ENCODE measurements around the gene CPNE6.

The CPNE6 gene

DNA sequence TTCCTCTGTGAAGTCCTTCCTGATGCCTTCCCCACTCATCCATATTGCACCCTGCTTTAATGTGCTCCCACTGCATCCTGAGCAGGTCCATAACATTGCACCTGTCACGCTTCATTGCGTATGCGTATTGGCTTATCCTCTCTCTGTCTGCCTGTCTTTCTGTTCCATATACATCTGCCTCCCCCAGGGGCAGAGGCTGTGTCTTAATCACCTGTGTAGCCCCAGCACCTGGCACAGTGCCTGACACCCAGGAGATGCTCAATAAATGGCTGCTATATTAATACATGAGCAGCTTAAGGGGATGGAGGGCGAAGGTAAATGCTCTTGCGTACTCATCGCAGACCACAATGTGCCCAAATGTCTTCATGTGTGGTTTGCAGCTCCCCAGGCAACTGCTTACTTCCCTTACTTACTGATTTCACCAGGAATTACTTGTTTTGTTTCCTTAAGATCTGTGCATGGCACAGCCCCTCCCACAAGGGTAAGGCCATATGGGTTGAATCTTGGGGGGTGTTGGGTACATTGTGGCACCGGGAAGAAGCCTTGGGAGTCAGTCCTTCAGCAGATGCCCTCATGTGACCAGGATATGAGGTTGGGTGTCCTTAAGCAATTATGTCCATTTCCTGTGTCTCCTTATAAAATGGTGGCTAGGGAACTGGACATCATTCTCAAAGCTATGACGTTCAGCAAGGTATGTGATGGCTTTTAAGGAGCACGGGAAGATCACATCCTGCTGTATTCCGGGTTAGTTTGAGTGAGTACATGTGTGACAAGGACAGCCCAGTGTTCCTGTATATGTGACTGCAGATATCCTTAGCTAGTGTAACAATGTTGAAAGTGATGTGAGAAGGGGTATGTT, 848 bp upstream of the CPNE6 start:
- Histone ChIP-seq H3K4me1 (ENCODE audit: control insufficient read depth, insufficient read depth, low read length) (peaks cover 16% of the 10 kb centered on the region), H3K27ac (ENCODE audit: low read length) (no peak overlapping the region)

DNA sequence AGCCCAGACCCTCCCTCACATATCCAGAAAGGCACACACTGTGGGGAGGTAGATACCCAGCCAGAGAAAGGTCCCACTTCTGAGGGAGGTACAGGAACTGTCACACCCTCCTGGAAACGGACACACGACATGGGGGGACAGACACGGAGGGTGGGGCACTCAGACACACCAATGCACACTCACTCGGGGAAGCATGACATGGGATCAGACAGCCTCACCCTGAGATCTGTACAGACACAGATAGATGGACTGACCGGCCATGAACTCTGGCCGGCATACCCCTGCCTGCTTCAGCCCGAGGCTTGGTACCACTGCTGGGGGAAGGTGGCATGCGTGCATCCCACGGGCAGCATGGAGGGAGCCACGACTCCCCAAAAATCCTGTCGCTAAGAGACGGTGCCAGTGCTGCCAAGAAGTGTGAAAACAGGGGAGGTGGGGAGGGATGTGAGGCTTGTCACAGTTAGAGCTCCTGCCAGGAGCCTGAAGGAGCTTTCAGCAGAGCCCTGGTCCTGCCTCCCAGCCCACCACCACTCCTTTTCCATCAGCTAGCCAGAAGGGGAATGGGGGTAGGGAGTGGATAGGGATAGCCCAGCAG, 571 bp downstream of the CPNE6 start:
- H3K36me3 ChIP-seq (ENCODE audit: control insufficient read depth in 2 of 2, insufficient read depth in 2 of 2, low read length in 2 of 2) = no peaks in the 10 kb centered on the region
- H3K27me3 ChIP-seq (ENCODE audit: control insufficient read depth in 1 of 2, insufficient read depth in 2 of 2, low read length in 2 of 2) = peaks cover 0 to 2% of the 10 kb centered on the region in 2 donors
- peaks cover 16% of the 10 kb centered on the region for H3K4me1 ChIP-seq (ENCODE audit: control insufficient read depth, insufficient read depth, low read length)
- H3K9ac ChIP-seq (ENCODE audit: low read length in 2 of 2) = no peak overlapping the region
- no peaks in the 10 kb centered on the region for H3K9me3 ChIP-seq (ENCODE audit: control insufficient read depth in 2 of 2, low read length in 2 of 2)
- peak overlapping the region in 1 of 2 donors; percentile 47 for H3K4me3 ChIP-seq (ENCODE audit: low read length in 2 of 2)
- H3K27ac ChIP-seq (ENCODE audit: low read length) = no peak overlapping the region

More for the DNA sequence above, 848 bp upstream of the CPNE6 start:
- Histone ChIP-seq H3K4me3 (ENCODE audit: low read length in 2 of 2) (no peak overlapping the region), H3K9me3 (ENCODE audit: control insufficient read depth in 2 of 2, low read length in 2 of 2) (no peaks in the 10 kb centered on the region), H3K36me3 (ENCODE audit: control insufficient read depth in 2 of 2, insufficient read depth in 2 of 2, low read length in 2 of 2) (no peaks in the 10 kb centered on the region), H3K27me3 (ENCODE audit: control insufficient read depth in 1 of 2, insufficient read depth in 2 of 2, low read length in 2 of 2) (peaks cover 0 to 2% of the 10 kb centered on the region in 2 donors), H3K9ac (ENCODE audit: low read length in 2 of 2) (no peak overlapping the region)

DNA sequence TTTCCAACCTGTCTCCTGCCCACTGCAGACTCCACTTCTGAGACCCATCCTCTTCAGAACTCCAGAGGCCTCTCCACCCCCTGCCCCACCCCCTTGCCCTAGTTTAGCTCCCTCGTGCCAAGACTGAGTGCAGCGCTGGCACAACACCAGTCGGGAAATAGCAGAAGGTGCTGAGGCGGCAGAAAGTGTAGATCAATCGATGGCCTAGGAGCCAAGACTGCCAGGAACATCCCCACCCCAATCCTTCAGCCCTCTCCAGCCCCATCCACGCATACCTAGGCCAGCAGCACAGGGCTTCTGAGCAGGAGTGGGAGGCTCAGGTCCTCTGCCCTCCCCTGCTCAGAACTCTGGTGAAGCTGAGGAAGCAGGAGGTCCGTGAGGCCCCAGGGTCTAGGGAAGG, 1.1 kb downstream of the CPNE6 start:
- Histone ChIP-seq H3K36me3 (ENCODE audit: control insufficient read depth in 2 of 2, insufficient read depth in 2 of 2, low read length in 2 of 2) (no peaks in the 10 kb centered on the region), H3K27ac (ENCODE audit: low read length) (no peak overlapping the region), H3K9ac (ENCODE audit: low read length in 2 of 2) (no peak overlapping the region), H3K9me3 (ENCODE audit: control insufficient read depth in 2 of 2, low read length in 2 of 2) (no peaks in the 10 kb centered on the region), H3K4me3 (ENCODE audit: low read length in 2 of 2) (no peak overlapping the region), H3K4me1 (ENCODE audit: control insufficient read depth, insufficient read depth, low read length) (peaks cover 16% of the 10 kb centered on the region), H3K27me3 (ENCODE audit: control insufficient read depth in 1 of 2, insufficient read depth in 2 of 2, low read length in 2 of 2) (peaks cover 0 to 2% of the 10 kb centered on the region in 2 donors)

- Histone ChIP-seq H3K27ac (ENCODE audit: low read length) (no peak overlapping the region), H3K4me1 (ENCODE audit: control insufficient read depth, insufficient read depth, low read length) (peaks cover 16% of the 10 kb centered on the region), H3K36me3 (ENCODE audit: control insufficient read depth in 2 of 2, insufficient read depth in 2 of 2, low read length in 2 of 2) (no peaks in the 10 kb centered on the region), H3K27me3 (ENCODE audit: control insufficient read depth in 1 of 2, insufficient read depth in 2 of 2, low read length in 2 of 2) (peaks cover 0 to 2% of the 10 kb centered on the region in 2 donors), H3K4me3 (ENCODE audit: low read length in 2 of 2) (no peak overlapping the region), H3K9me3 (ENCODE audit: control insufficient read depth in 2 of 2, low read length in 2 of 2) (no peaks in the 10 kb centered on the region), H3K9ac (ENCODE audit: low read length in 2 of 2) (no peak overlapping the region)
These were observed 1.8 kb downstream of the CPNE6 start for GRCh38 chr14:24072881-24073877.

- Histone ChIP-seq H3K9ac (ENCODE audit: low read length in 2 of 2) (no peak overlapping the region), H3K4me1 (ENCODE audit: control insufficient read depth, insufficient read depth, low read length) (peaks cover 16% of the 10 kb centered on the region), H3K27ac (ENCODE audit: low read length) (no peak overlapping the region), H3K36me3 (ENCODE audit: control insufficient read depth in 2 of 2, insufficient read depth in 2 of 2, low read length in 2 of 2) (no peaks in the 10 kb centered on the region), H3K9me3 (ENCODE audit: control insufficient read depth in 2 of 2, low read length in 2 of 2) (no peaks in the 10 kb centered on the region), H3K4me3 (ENCODE audit: low read length in 2 of 2) (no peak overlapping the region), H3K27me3 (ENCODE audit: control insufficient read depth in 1 of 2, insufficient read depth in 2 of 2, low read length in 2 of 2) (peaks cover 0 to 2% of the 10 kb centered on the region in 2 donors)
These were observed 3.5 kb downstream of the CPNE6 start for GRCh38 chr14:24074625-24075484.

GRCh38 chr14:24075485-24076301, 4.3 kb downstream of the CPNE6 start:
- Histone ChIP-seq H3K4me3 (ENCODE audit: low read length in 2 of 2) (no peak overlapping the region), H3K27me3 (ENCODE audit: control insufficient read depth in 1 of 2, insufficient read depth in 2 of 2, low read length in 2 of 2) (peaks cover 0 to 2% of the 10 kb centered on the region in 2 donors), H3K9ac (ENCODE audit: low read length in 2 of 2) (no peak overlapping the region), H3K9me3 (ENCODE audit: control insufficient read depth in 2 of 2, low read length in 2 of 2) (no peaks in the 10 kb centered on the region), H3K36me3 (ENCODE audit: control insufficient read depth in 2 of 2, insufficient read depth in 2 of 2, low read length in 2 of 2) (no peaks in the 10 kb centered on the region), H3K27ac (ENCODE audit: low read length) (no peak overlapping the region), H3K4me1 (ENCODE audit: control insufficient read depth, insufficient read depth, low read length) (peaks cover 16% of the 10 kb centered on the region)

GRCh38 chr14:24076302-24076601, 4.9 kb downstream of the CPNE6 start:
- H3K9ac ChIP-seq (ENCODE audit: low read length in 2 of 2) = no peak overlapping the region
- H3K36me3 ChIP-seq (ENCODE audit: control insufficient read depth in 2 of 2, insufficient read depth in 2 of 2, low read length in 2 of 2) = no peaks in the 10 kb centered on the region
- H3K27me3 ChIP-seq (ENCODE audit: control insufficient read depth in 1 of 2, insufficient read depth in 2 of 2, low read length in 2 of 2) = peaks cover 0 to 2% of the 10 kb centered on the region in 2 donors
- H3K27ac ChIP-seq (ENCODE audit: low read length) = no peak overlapping the region
- peaks cover 20% of the 10 kb centered on the region for H3K4me1 ChIP-seq (ENCODE audit: control insufficient read depth, insufficient read depth, low read length)
- no peaks in the 10 kb centered on the region for H3K9me3 ChIP-seq (ENCODE audit: control insufficient read depth in 2 of 2, low read length in 2 of 2)
- no peak overlapping the region for H3K4me3 ChIP-seq (ENCODE audit: low read length in 2 of 2)

DNA sequence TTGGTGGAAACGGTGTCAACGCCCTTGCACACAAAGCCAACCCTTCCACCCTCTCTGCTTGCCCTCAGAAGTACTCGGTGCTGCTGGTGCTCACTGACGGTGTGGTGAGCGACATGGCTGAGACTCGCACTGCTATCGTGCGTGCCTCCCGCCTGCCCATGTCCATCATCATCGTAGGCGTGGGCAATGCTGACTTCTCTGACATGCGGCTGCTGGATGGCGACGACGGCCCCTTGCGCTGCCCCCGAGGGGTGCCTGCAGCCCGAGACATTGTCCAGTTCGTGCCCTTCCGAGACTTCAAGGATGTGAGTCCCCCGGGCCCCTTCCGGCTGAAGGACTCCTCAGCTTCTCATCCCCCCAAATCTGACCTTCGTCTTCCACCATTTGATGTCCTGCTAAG, 5.7 kb downstream of the CPNE6 start:
- Histone ChIP-seq H3K36me3 (ENCODE audit: control insufficient read depth in 2 of 2, insufficient read depth in 2 of 2, low read length in 2 of 2) (no peaks in the 10 kb centered on the region), H3K27ac (ENCODE audit: low read length) (no peak overlapping the region), H3K9me3 (ENCODE audit: control insufficient read depth in 2 of 2, low read length in 2 of 2) (no peaks in the 10 kb centered on the region), H3K27me3 (ENCODE audit: control insufficient read depth in 1 of 2, insufficient read depth in 2 of 2, low read length in 2 of 2) (peaks cover 2 to 3% of the 10 kb centered on the region in 2 donors), H3K4me1 (ENCODE audit: control insufficient read depth, insufficient read depth, low read length) (peaks cover 20% of the 10 kb centered on the region), H3K4me3 (ENCODE audit: low read length in 2 of 2) (no peak overlapping the region), H3K9ac (ENCODE audit: low read length in 2 of 2) (no peak overlapping the region)

GRCh38 chr14:24078146-24078545, 6.8 kb downstream of the CPNE6 start:
- Histone ChIP-seq H3K4me1 (ENCODE audit: control insufficient read depth, insufficient read depth, low read length) (peaks cover 10% of the 10 kb centered on the region), H3K27ac (ENCODE audit: low read length) (no peak overlapping the region), H3K9ac (ENCODE audit: low read length in 2 of 2) (no peak overlapping the region), H3K36me3 (ENCODE audit: control insufficient read depth in 2 of 2, insufficient read depth in 2 of 2, low read length in 2 of 2) (no peaks in the 10 kb centered on the region), H3K4me3 (ENCODE audit: low read length in 2 of 2) (no peak overlapping the region), H3K27me3 (ENCODE audit: control insufficient read depth in 1 of 2, insufficient read depth in 2 of 2, low read length in 2 of 2) (peaks cover 2 to 3% of the 10 kb centered on the region in 2 donors), H3K9me3 (ENCODE audit: control insufficient read depth in 2 of 2, low read length in 2 of 2) (no peaks in the 10 kb centered on the region)
